CD4-positive, alpha-beta memory T cell (primary cell): ENCODE data around the gene GALNTL6. TPM values are rescaled to one million over a fixed set of nuclear protein-coding genes. Genes with fewer than 3 reads are reported as not detected.

ENCODE experiments used
- CTCF ChIA-PET: fragments of 350-600 bp; sonication (Branson Sonifier 250); formaldehyde crosslinking; loops from one replicate; lab custom pipeline; 2021; ENCODE audit warnings: inconsistent platforms; ENCODE audit not compliant: partially characterized antibody; lab: Charles Lee
- POLR2A ChIA-PET: fragments of 350-600 bp; sonication (Branson Sonifier 250); formaldehyde crosslinking; loops from one replicate; lab custom pipeline; 2021; ENCODE audit not compliant: partially characterized antibody; lab: Charles Lee
- DNase-seq, 5 donors: peaks; one replicate each; pipeline versions ENCODE4 v3.0.0 to v3.0.0-alpha.2; 2020 to 2022; ENCODE audit warnings: mixed read lengths in 1 of 5
- H3K27ac ChIP-seq: one replicate; pipeline ENCODE4 v1.7.0; 2013; ENCODE audit warnings: low read depth, low read length
- H3K27me3 ChIP-seq: 2 replicates; pipeline ENCODE4 v1.7.0; 2013; ENCODE audit warnings: mild to moderate bottlenecking, low read length, moderate library complexity; ENCODE audit not compliant: insufficient read depth
- H3K36me3 ChIP-seq: 2 replicates; pipeline ENCODE4 v1.7.0; 2013; ENCODE audit warnings: mild to moderate bottlenecking, low read length, moderate library complexity; ENCODE audit not compliant: insufficient read depth
- H3K4me1 ChIP-seq: 2 replicates; pipeline ENCODE4 v1.7.0; 2013; ENCODE audit warnings: mild to moderate bottlenecking, low read length, moderate library complexity; ENCODE audit not compliant: insufficient read depth
- H3K4me3 ChIP-seq, 2 donors: one replicate each; pipeline ENCODE4 v1.7.0; 2013; ENCODE audit warnings: low read length in 2 of 2, mild to moderate bottlenecking in 1 of 2
- H3K9me3 ChIP-seq, 2 donors: one replicate each; pipeline ENCODE4 v1.7.0; 2013; ENCODE audit warnings: low read length in 2 of 2, control low read depth in 1 of 2; ENCODE audit not compliant: control insufficient read depth in 1 of 2
- H3K27ac Mint-ChIP-seq, 7 donors: one replicate each; pipeline ENCODE4 v1.8.0; 2020 to 2021; ENCODE audit warnings: mixed read lengths in 7 of 7, mild to moderate bottlenecking in 6 of 7, inconsistent platforms in 3 of 7, moderate library complexity in 3 of 7
- H3K27me3 Mint-ChIP-seq, 2 donors: one replicate each; pipeline ENCODE4 v1.8.0; 2020 to 2021; ENCODE audit warnings: mixed read lengths in 2 of 2
- H3K36me3 Mint-ChIP-seq, 2 donors: one replicate each; pipeline ENCODE4 v1.8.0; 2020 to 2021; ENCODE audit warnings: mixed read lengths in 2 of 2, inconsistent platforms in 1 of 2, mild to moderate bottlenecking in 1 of 2
- H3K4me1 Mint-ChIP-seq, 4 donors: one replicate each; pipeline ENCODE4 v1.8.0; 2020 to 2021; ENCODE audit warnings: mixed read lengths in 4 of 4, mild to moderate bottlenecking in 1 of 4
- H3K4me3 Mint-ChIP-seq, 8 donors: one replicate each; pipeline ENCODE4 v1.8.0; 2020 to 2021; ENCODE audit warnings: mixed read lengths in 8 of 8, mild to moderate bottlenecking in 7 of 8, moderate library complexity in 6 of 8, inconsistent platforms in 3 of 8
- H3K9me3 Mint-ChIP-seq, 8 donors: one replicate each; pipeline ENCODE4 v1.8.0; 2020 to 2021; ENCODE audit warnings: mixed read lengths in 8 of 8, mild to moderate bottlenecking in 5 of 8, inconsistent platforms in 3 of 8, moderate library complexity in 1 of 8
- intact Hi-C: fragments of 100-400 bp; cut with micrococcal nuclease; formaldehyde crosslinking; loops from one replicate; pipeline ENCODE4 v1.15.1; 2023
- polyA plus RNA-seq, 2 donors: library from polyadenylated mRNA; unstranded; fragments of 300-500 nt; fragmentation: Illumina TruSeq; gene quantifications; one replicate each; pipeline ENCODE4 v1.2.3, GENCODE V29; 2021
- total RNA-seq, 2 experiments: library from RNA; stranded (reverse); gene quantifications; one replicate each; pipeline ENCODE4 v1.2.3, GENCODE V29; 2021

GALNTL6 gene
- total and polyA plus RNA-seq, 4 experiments from 2014 or later = not detected

- Histone ChIP-seq H3K4me1 (no peaks in the 10 kb centered on the region), H3K27me3 (no peaks in the 10 kb centered on the region), H3K9me3 (no peaks in the 10 kb centered on the region), H3K27ac (no peak overlapping the region), H3K36me3 (no peaks in the 10 kb centered on the region), H3K4me3 (no peak overlapping the region)
- intact Hi-C loops = no loop called here
- no peaks in the 10 kb centered on the region for H3K27me3 Mint-ChIP-seq
- ChIA-PET POLR2A (no interaction called here), CTCF (no interaction called here)
- H3K27ac Mint-ChIP-seq = no peak overlapping the region
- H3K4me3 Mint-ChIP-seq = no peak overlapping the region
- H3K36me3 Mint-ChIP-seq = no peaks in the 10 kb centered on the region
- H3K9me3 Mint-ChIP-seq = no peaks in the 10 kb centered on the region
- DNase-seq = no peak
- H3K4me1 Mint-ChIP-seq = peaks cover 0 to 2% (median 0%) of the 10 kb centered on the region in 4 donors
Measured at GRCh38 chr4:172836661-172837060, 1023.5 kb downstream of the GALNTL6 start.

GRCh38 chr4:172838111-172838510, 1024.9 kb downstream of the GALNTL6 start:
- Histone ChIP-seq H3K9me3 (no peaks in the 10 kb centered on the region), H3K27me3 (peaks cover 3% of the 10 kb centered on the region), H3K36me3 (no peaks in the 10 kb centered on the region), H3K27ac (no peak overlapping the region), H3K4me3 (no peak overlapping the region), H3K4me1 (no peaks in the 10 kb centered on the region)
- ChIA-PET POLR2A (no interaction called here), CTCF (no interaction called here)
- DNase-seq = no peak
- Mint-ChIP-seq H3K36me3 (no peaks in the 10 kb centered on the region), H3K27me3 (no peaks in the 10 kb centered on the region), H3K4me1 (peaks cover 0 to 2% (median 0%) of the 10 kb centered on the region in 4 donors), H3K9me3 (peaks cover 0 to under 1% (median 0%) of the 10 kb centered on the region in 8 donors), H3K4me3 (no peak overlapping the region), H3K27ac (no peak overlapping the region)
- intact Hi-C loops = no loop called here

GRCh38 chr4:172838943-172839342, 1025.7 kb downstream of the GALNTL6 start:
- H3K27ac ChIP-seq = no peak overlapping the region
- no peaks in the 10 kb centered on the region for H3K9me3 ChIP-seq
- no peak overlapping the region for H3K27ac Mint-ChIP-seq
- no peak overlapping the region for H3K4me3 ChIP-seq
- H3K36me3 ChIP-seq = no peaks in the 10 kb centered on the region
- H3K9me3 Mint-ChIP-seq = peaks cover 0 to 3% (median 0%) of the 10 kb centered on the region in 8 donors
- no peaks in the 10 kb centered on the region for H3K36me3 Mint-ChIP-seq
- H3K27me3 Mint-ChIP-seq = no peaks in the 10 kb centered on the region
- H3K4me1 Mint-ChIP-seq = peaks cover 0 to 2% (median 0%) of the 10 kb centered on the region in 4 donors
- peaks cover 3% of the 10 kb centered on the region for H3K27me3 ChIP-seq
- CTCF ChIA-PET = no interaction called here
- no peak for DNase-seq
- POLR2A ChIA-PET = no interaction called here
- H3K4me1 ChIP-seq = no peaks in the 10 kb centered on the region
- intact Hi-C loops = no loop called here
- H3K4me3 Mint-ChIP-seq = no peak overlapping the region

- no peaks in the 10 kb centered on the region for H3K27me3 Mint-ChIP-seq
- H3K9me3 ChIP-seq = no peaks in the 10 kb centered on the region
- peaks cover 0 to 3% (median 0%) of the 10 kb centered on the region in 8 donors for H3K9me3 Mint-ChIP-seq
- no peak overlapping the region for H3K27ac Mint-ChIP-seq
- DNase-seq = no peak
- intact Hi-C loops = no loop called here
- no peak overlapping the region for H3K4me3 Mint-ChIP-seq
- H3K27ac ChIP-seq = no peak overlapping the region
- ChIA-PET POLR2A (no interaction called here), CTCF (no interaction called here)
- H3K4me1 ChIP-seq = no peaks in the 10 kb centered on the region
- no peaks in the 10 kb centered on the region for H3K36me3 ChIP-seq
- H3K4me3 ChIP-seq = no peak overlapping the region
- no peaks in the 10 kb centered on the region for H3K36me3 Mint-ChIP-seq
- H3K27me3 ChIP-seq = peaks cover 3% of the 10 kb centered on the region
- H3K4me1 Mint-ChIP-seq = no peaks in the 10 kb centered on the region
Measured at GRCh38 chr4:172842779-172843178, 1029.6 kb downstream of the GALNTL6 start.

GRCh38 chr4:172843192-172843591, 1030.0 kb downstream of the GALNTL6 start:
- POLR2A ChIA-PET = no interaction called here
- CTCF ChIA-PET = no interaction called here
- Histone ChIP-seq H3K36me3 (no peaks in the 10 kb centered on the region), H3K4me1 (no peaks in the 10 kb centered on the region), H3K4me3 (no peak overlapping the region), H3K27me3 (peaks cover 3% of the 10 kb centered on the region), H3K27ac (no peak overlapping the region), H3K9me3 (no peaks in the 10 kb centered on the region)
- Mint-ChIP-seq H3K4me3 (no peak overlapping the region), H3K36me3 (no peaks in the 10 kb centered on the region), H3K9me3 (peaks cover 0 to 3% (median 0%) of the 10 kb centered on the region in 8 donors), H3K4me1 (no peaks in the 10 kb centered on the region), H3K27me3 (no peaks in the 10 kb centered on the region), H3K27ac (no peak overlapping the region)
- no peak for DNase-seq
- intact Hi-C loops = no loop called here

- H3K27me3 ChIP-seq = peaks cover 3% of the 10 kb centered on the region
- H3K9me3 ChIP-seq = no peaks in the 10 kb centered on the region
- no peaks in the 10 kb centered on the region for H3K4me1 ChIP-seq
- H3K36me3 ChIP-seq = no peaks in the 10 kb centered on the region
- ChIA-PET POLR2A (no interaction called here), CTCF (no interaction called here)
- H3K4me1 Mint-ChIP-seq = no peaks in the 10 kb centered on the region
- H3K9me3 Mint-ChIP-seq = peaks cover 0 to 3% (median 0%) of the 10 kb centered on the region in 8 donors
- no peak overlapping the region for H3K4me3 ChIP-seq
- H3K27ac ChIP-seq = no peak overlapping the region
- H3K27me3 Mint-ChIP-seq = no peaks in the 10 kb centered on the region
- DNase-seq = no peak
- no peak overlapping the region for H3K4me3 Mint-ChIP-seq
- H3K36me3 Mint-ChIP-seq = no peaks in the 10 kb centered on the region
- intact Hi-C loops = no loop called here
- no peak overlapping the region for H3K27ac Mint-ChIP-seq
Measured at GRCh38 chr4:172844556-172844955, 1031.4 kb downstream of the GALNTL6 start.

GRCh38 chr4:172845281-172845680, 1032.1 kb downstream of the GALNTL6 start:
- H3K36me3 Mint-ChIP-seq = no peaks in the 10 kb centered on the region
- intact Hi-C loops = no loop called here

GRCh38 chr4:172850838-172851237, 1037.6 kb downstream of the GALNTL6 start:
- H3K36me3 Mint-ChIP-seq = no peaks in the 10 kb centered on the region
- no peak for DNase-seq
- Histone ChIP-seq H3K27ac (no peak overlapping the region), H3K9me3 (no peaks in the 10 kb centered on the region), H3K27me3 (no peaks in the 10 kb centered on the region), H3K4me3 (no peak overlapping the region), H3K4me1 (no peaks in the 10 kb centered on the region), H3K36me3 (no peaks in the 10 kb centered on the region)
- no peaks in the 10 kb centered on the region for H3K27me3 Mint-ChIP-seq
- intact Hi-C loops = no loop called here
- ChIA-PET CTCF (interaction anchor here (1.2 kb wide), 1 partner anchor 9 kb away, joined by 4 read pairs; no protein-coding TSS in a partner anchor), POLR2A (no interaction called here)
- H3K4me1 Mint-ChIP-seq = no peaks in the 10 kb centered on the region
- H3K27ac Mint-ChIP-seq = no peak overlapping the region
- no peak overlapping the region for H3K4me3 Mint-ChIP-seq
- H3K9me3 Mint-ChIP-seq = peaks cover 0 to 2% (median 0%) of the 10 kb centered on the region in 8 donors

More at GRCh38 chr4:172845281-172845680, 1032.1 kb downstream of the GALNTL6 start:
- H3K27ac ChIP-seq = no peak overlapping the region
- no peaks in the 10 kb centered on the region for H3K9me3 ChIP-seq
- no peak overlapping the region for H3K4me3 ChIP-seq
- Mint-ChIP-seq H3K4me1 (no peaks in the 10 kb centered on the region), H3K9me3 (peaks cover 0 to 3% (median 0%) of the 10 kb centered on the region in 8 donors), H3K27ac (no peak overlapping the region), H3K4me3 (no peak overlapping the region), H3K27me3 (no peaks in the 10 kb centered on the region)
- ChIA-PET CTCF (no interaction called here), POLR2A (no interaction called here)
- no peak for DNase-seq
- H3K36me3 ChIP-seq = no peaks in the 10 kb centered on the region
- H3K27me3 ChIP-seq = peaks cover 3% of the 10 kb centered on the region
- no peaks in the 10 kb centered on the region for H3K4me1 ChIP-seq
